Common myeloid progenitor, CD34-positive (primary cell): Measurements from ENCODE around the gene CLASRP. TPM values are rescaled to one million over a fixed set of nuclear protein-coding genes. Genes with fewer than 3 reads are reported as not detected.

Experiments used
- CTCF ChIA-PET: fragments of 350-600 bp; sonication (Branson Sonifier 250); formaldehyde crosslinking; loops from one replicate; lab custom pipeline; 2021; ENCODE audit warnings: antibody characterized with exemption; lab: Charles Lee
- POLR2A ChIA-PET: fragments of 350-600 bp; sonication (Branson Sonifier 250); formaldehyde crosslinking; loops from one replicate; lab custom pipeline; 2021; ENCODE audit warnings: antibody characterized with exemption; lab: Charles Lee
- DNase-seq, 3 donors: peaks; one replicate each; pipeline versions ENCODE4 v3.0.0 to v3.0.0-alpha.2; 2013
- H3K27ac ChIP-seq, 2 experiments: 1 replicate in 1 of 2; 2 replicates in 1 of 2; pipeline ENCODE4 v1.7.0; 2013; ENCODE audit warnings: inconsistent platforms in 2 of 2, low read length in 2 of 2, mild to moderate bottlenecking in 2 of 2, low read depth in 1 of 2, moderate library complexity in 1 of 2; ENCODE audit not compliant: severe bottlenecking in 2 of 2, insufficient read depth in 1 of 2, poor library complexity in 1 of 2
- H3K27me3 ChIP-seq, 5 experiments: replicated peaks in 2 of 5; 1 replicate in 3 of 5; 2 replicates in 2 of 5; pipeline versions ENCODE4 v1.6.1 to v1.7.0; 2013; ENCODE audit warnings: low read length in 4 of 5, mild to moderate bottlenecking in 2 of 5, moderate library complexity in 2 of 5, inconsistent platforms in 1 of 5; ENCODE audit not compliant: insufficient read depth in 5 of 5, control insufficient read depth in 4 of 5
- H3K36me3 ChIP-seq, 4 experiments: 1 replicate in 2 of 4; 2 replicates in 2 of 4; pipeline versions ENCODE4 v1.6.1 to v1.7.0; 2013; ENCODE audit warnings: low read length in 3 of 4, control low read depth in 1 of 4, mild to moderate bottlenecking in 1 of 4; ENCODE audit not compliant: control insufficient read depth in 4 of 4, insufficient read depth in 4 of 4
- H3K4me1 ChIP-seq, 4 experiments: 1 replicate in 3 of 4; 2 replicates in 1 of 4; pipeline versions ENCODE4 v1.6.1 to v1.7.1; 2013; ENCODE audit warnings: low read length in 3 of 4, mild to moderate bottlenecking in 3 of 4, control low read depth in 1 of 4, inconsistent platforms in 1 of 4, moderate library complexity in 1 of 4; ENCODE audit not compliant: control insufficient read depth in 4 of 4, insufficient read depth in 4 of 4; ENCODE audit errors: control extremely low read depth in 1 of 4
- H3K4me3 ChIP-seq, 7 experiments: 1 replicate in 4 of 7; 2 replicates in 3 of 7; pipeline versions ENCODE4 v1.5.1 to v1.7.0; 2013; ENCODE audit warnings: mild to moderate bottlenecking in 7 of 7, low read length in 6 of 7, moderate library complexity in 6 of 7, inconsistent platforms in 2 of 7, low read depth in 2 of 7, control low read depth in 1 of 7; ENCODE audit not compliant: insufficient read depth in 4 of 7, control insufficient read depth in 1 of 7; ENCODE audit errors: extremely low read depth in 1 of 7
- H3K9me3 ChIP-seq, 5 experiments: 1 replicate in 4 of 5; 2 replicates in 1 of 5; pipeline versions ENCODE4 v1.6.1 to v1.7.1; 2013; ENCODE audit warnings: low read length in 4 of 5, mild to moderate bottlenecking in 2 of 5, inconsistent platforms in 1 of 5, low read depth in 1 of 5, moderate library complexity in 1 of 5; ENCODE audit not compliant: control insufficient read depth in 4 of 5, insufficient read depth in 2 of 5; ENCODE audit errors: control extremely low read depth in 1 of 5
- WGBS: methylation state at CpG from one replicate; pipeline ENCODE4 v1.1.5; 2013; ENCODE audit not compliant: insufficient coverage; 5-methylcytosine and 5-hydroxymethylcytosine counted together
- polyA plus RNA-seq: library from polyadenylated mRNA; unstranded; fragments of 120-200 nt; gene quantifications from one replicate; pipeline ENCODE4 v1.2.1, GENCODE V29; 2013

The CLASRP gene, protein sequence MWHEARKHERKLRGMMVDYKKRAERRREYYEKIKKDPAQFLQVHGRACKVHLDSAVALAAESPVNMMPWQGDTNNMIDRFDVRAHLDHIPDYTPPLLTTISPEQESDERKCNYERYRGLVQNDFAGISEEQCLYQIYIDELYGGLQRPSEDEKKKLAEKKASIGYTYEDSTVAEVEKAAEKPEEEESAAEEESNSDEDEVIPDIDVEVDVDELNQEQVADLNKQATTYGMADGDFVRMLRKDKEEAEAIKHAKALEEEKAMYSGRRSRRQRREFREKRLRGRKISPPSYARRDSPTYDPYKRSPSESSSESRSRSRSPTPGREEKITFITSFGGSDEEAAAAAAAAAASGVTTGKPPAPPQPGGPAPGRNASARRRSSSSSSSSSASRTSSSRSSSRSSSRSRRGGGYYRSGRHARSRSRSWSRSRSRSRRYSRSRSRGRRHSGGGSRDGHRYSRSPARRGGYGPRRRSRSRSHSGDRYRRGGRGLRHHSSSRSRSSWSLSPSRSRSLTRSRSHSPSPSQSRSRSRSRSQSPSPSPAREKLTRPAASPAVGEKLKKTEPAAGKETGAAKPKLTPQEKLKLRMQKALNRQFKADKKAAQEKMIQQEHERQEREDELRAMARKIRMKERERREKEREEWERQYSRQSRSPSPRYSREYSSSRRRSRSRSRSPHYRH
- polyA plus RNA-seq: 55.0 TPM

DNA sequence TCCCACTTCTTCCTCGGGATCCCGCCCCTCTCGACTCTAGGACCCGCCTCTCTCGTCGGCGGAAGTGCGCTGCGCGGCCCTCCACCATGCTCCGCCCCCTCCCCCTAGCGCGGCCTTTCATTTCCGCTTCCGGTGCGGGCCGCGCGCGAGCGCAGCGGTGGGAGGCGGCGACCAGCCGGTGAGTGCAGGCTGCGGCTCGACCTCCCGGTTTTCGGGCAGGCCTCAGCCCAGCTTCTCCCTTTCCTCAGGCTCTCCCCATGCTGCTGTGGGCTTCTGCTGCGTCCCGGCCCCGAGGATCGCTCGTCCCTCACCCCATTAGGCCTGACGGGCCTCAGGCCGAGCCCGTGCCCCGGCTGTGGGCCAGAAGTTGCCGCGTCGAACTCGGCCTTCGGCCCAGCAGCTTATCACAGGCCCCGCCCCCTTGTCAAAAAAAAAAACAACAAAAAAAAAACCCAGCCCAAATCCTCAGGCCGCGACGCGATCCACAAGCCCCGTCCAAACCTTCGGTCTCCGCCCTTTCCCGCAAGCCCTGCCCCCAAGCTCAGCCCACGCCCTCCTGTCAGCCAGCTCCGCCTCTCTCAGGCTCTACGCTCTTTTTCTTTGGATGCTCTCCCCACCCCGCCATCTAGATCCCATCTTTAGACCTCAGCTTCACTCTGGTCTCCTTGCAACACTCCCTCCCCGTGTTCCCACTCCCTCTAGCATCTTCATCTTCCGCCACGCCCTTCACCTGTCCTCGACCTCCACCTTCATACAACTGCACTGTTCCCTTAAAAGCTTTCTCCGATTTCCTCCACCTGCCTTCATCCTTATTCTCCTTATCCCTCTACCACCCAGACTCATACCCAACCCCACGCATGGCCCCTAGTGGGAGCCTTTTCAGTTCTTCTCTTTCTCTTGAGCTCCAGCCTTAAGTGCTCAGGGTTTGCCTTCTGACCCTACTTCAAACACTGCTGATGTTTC, at the start of gene CLASRP:
CLASRP (plus strand) TSS at position 115 of the 963 bp plus-strand sequence. CDS start 1,168 bp downstream, outside the sequence.
- no peaks in the 10 kb centered on the region for H3K27me3 ChIP-seq
- peak within 1 kb of the TSS; percentile 57 to 95 (median 90) for H3K4me3 ChIP-seq
- 3% methylated on average over 62 of the region's 62 CpGs for WGBS
- peaks cover 5 to 26% (median 22%) of the 10 kb centered on the region in 4 experiments for H3K4me1 ChIP-seq
- ChIA-PET CTCF (interaction anchor here (0.6 to 7.1 kb wide), 7 partner anchors 10 to 104 kb away, joined by 3 to 59 read pairs (median 5); no protein-coding TSS in a partner anchor), POLR2A (interaction anchor here (0.6 to 1.4 kb wide), 9 partner anchors 15 to 347 kb away, joined by 3 to 7 read pairs (median 4); no protein-coding TSS in a partner anchor)
- DNase-seq: peak; percentile 88 to 91 (median 89)
- H3K27ac ChIP-seq: peak within 1 kb of the TSS; percentile 89 to 96
- peaks cover 0 to 3% (median 0%) of the 10 kb centered on the region in 5 experiments for H3K9me3 ChIP-seq
- H3K36me3 ChIP-seq: peaks cover 5 to 49% (median 33%) of the 10 kb centered on the region in 4 experiments

DNA sequence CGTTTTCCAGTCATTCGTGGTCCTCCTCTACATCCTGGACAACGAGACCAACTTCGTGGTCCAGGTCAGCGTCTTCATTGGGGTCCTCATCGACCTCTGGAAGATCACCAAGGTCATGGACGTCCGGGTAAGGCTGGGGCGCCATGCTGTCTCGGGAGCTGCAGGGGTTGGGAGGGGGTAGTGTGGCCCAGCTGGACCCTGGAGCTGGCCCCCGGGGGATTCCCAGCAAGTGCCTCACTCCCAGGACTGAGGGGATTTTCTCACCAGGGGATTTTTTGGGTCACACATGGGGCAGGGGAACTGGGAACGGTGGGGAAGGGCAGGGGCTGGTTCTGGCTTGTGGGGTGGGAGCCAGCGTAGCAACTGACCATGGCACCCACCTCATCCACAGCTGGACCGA, 48.4 kb upstream of the CLASRP start:
- DNase-seq: no peak
- WGBS: 96% methylated on average over 11 of the region's 14 CpGs
- Histone ChIP-seq H3K36me3 (peaks cover 0 to 79% (median 46%) of the 10 kb centered on the region in 4 experiments), H3K27me3 (no peaks in the 10 kb centered on the region), H3K27ac (no peak overlapping the region), H3K4me3 (no peak overlapping the region), H3K4me1 (peaks cover 0 to 2% (median 0%) of the 10 kb centered on the region in 4 experiments), H3K9me3 (no peaks in the 10 kb centered on the region)
- CTCF ChIA-PET: interaction anchor here (1.0 to 2.5 kb wide), 3 partner anchors 10 to 56 kb away, joined by 4 to 9 read pairs (median 6); no protein-coding TSS in a partner anchor
- POLR2A ChIA-PET: no interaction called here

DNA sequence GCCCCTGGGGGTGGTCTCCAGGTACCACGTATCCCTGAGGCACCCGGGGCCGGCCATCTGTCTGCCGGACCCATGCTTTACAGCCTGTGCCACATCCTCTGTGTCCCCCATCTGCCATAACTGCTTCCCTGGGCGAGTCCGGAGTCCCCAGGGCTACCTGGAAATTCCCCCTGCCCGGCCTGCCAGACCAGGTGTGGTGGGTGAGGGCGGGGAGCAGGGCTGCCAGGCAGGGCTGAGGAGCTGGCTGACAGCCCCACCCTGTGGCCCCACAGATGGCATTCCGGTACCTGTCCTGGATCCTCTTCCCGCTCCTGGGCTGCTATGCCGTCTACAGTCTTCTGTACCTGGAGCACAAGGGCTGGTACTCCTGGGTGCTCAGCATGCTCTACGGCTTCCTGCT, 47.9 kb upstream of the CLASRP start:
- no peaks in the 10 kb centered on the region for H3K27me3 ChIP-seq
- DNase-seq: no peak
- ChIA-PET POLR2A (no interaction called here), CTCF (interaction anchor here (1.0 to 2.5 kb wide), 3 partner anchors 9 to 56 kb away, joined by 3 to 9 read pairs (median 4); no protein-coding TSS in a partner anchor)
- no peak overlapping the region for H3K4me3 ChIP-seq
- peaks cover 0 to 2% (median 0%) of the 10 kb centered on the region in 4 experiments for H3K4me1 ChIP-seq
- WGBS: 93% methylated on average over 8 of the region's 12 CpGs
- H3K36me3 ChIP-seq: peaks cover 0 to 74% (median 43%) of the 10 kb centered on the region in 4 experiments
- no peaks in the 10 kb centered on the region for H3K9me3 ChIP-seq
- H3K27ac ChIP-seq: no peak overlapping the region

DNA sequence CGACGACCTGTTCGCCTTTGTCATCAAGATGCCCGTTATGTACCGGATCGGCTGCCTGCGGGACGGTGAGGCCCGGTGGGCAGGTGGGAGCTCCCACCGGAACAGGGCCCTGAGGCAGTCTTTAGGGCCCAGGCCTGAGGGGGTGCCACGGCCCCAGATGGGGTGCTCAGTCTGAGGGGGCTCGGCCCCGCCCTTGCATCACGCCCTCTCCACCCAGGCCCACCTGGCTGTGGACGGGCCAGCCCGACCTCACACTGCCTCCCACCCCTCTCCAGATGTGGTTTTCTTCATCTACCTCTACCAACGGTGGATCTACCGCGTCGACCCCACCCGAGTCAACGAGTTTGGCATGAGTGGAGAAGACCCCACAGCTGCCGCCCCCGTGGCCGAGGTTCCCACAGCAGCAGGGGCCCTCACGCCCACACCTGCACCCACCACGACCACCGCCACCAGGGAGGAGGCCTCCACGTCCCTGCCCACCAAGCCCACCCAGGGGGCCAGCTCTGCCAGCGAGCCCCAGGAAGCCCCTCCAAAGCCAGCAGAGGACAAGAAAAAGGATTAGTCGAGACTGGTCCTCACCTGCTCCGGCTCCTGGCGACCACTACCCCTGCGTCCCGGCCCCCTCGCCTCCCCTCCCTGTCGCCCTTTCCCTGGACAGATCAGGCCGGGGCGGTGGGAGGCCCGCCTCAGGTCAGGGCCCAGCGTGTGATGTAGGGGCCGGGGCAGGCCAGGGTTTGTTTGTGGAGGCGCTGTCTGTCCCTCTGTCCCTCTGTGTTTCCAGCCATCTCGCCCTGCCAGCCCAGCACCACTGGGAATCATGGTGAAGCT, 46.3 kb upstream of the CLASRP start:
- CTCF ChIA-PET: interaction anchor here (1.2 kb wide), 1 partner anchor 40 kb away, joined by 3 read pairs; no protein-coding TSS in a partner anchor
- POLR2A ChIA-PET: no interaction called here

DNA sequence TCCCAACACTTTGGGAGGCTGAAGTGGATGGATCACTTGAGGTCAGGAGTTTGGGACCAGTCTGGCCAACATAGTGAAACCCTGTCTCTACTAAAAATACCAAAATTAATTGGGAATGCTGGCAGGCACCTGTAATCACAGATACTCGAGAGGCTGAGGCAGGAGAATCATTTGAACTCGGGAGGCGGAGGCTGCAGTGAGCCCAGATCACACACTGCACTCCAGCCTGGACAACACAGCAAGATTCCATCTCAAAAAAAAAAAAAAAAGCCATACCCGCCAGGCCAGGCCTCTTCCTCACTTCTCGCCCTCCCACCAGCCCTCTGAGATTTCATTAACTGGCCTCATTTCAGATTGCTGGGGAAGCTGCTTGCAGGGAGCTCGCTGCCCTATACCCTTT, 45.3 kb upstream of the CLASRP start:
- no peaks in the 10 kb centered on the region for H3K4me1 ChIP-seq
- peaks cover 0 to 50% (median 29%) of the 10 kb centered on the region in 4 experiments for H3K36me3 ChIP-seq
- no peaks in the 10 kb centered on the region for H3K27me3 ChIP-seq
- no peak overlapping the region for H3K27ac ChIP-seq
- CTCF ChIA-PET: no interaction called here
- H3K9me3 ChIP-seq: no peaks in the 10 kb centered on the region
- POLR2A ChIA-PET: no interaction called here
- WGBS: 93% methylated on average over 3 of the region's 6 CpGs
- no peak overlapping the region for H3K4me3 ChIP-seq
- no peak for DNase-seq

More for the DNA sequence above, 46.3 kb upstream of the CLASRP start:
- DNase-seq: no peak
- Histone ChIP-seq H3K4me1 (no peaks in the 10 kb centered on the region), H3K9me3 (no peaks in the 10 kb centered on the region), H3K4me3 (no peak overlapping the region), H3K36me3 (peaks cover 0 to 60% (median 34%) of the 10 kb centered on the region in 4 experiments), H3K27ac (no peak overlapping the region), H3K27me3 (no peaks in the 10 kb centered on the region)
- 95% methylated on average over 27 of the region's 44 CpGs for WGBS
